ENCODE data around the gene TIPIN.
"Not testable (repeated sequence)": the region's sequence is repeated elsewhere in the genome, so short reads cannot be mapped to it uniquely, and the experiment has no call there.

TIPIN gene

GRCh38 chr15:66364944-66365528 lies 8.6 kb upstream of the TIPIN start (continued):
- TF ChIP-seq ZNF639 (tag by site-specific recombination; IDR thresholded peaks at IDR 0.05) (no peak), CTCF (tag by site-specific recombination; IDR thresholded peaks at IDR 0.05) (no peak), HOXD13 (CRISPR knock-in tag; IDR thresholded peaks at IDR 0.05; ENCODE audit: borderline replicate concordance) (no peak), ZNF140 (tag by site-specific recombination; IDR thresholded peaks at IDR 0.05) (no peak), ZIC2 (tag by site-specific recombination; IDR thresholded peaks at IDR 0.05) (no peak), ZNF785 (tag by site-specific recombination; IDR thresholded peaks at IDR 0.05) (no peak)

- Histone ChIP-seq H3K27ac (ENCODE audit: extremely low read depth, low read depth, low read length) (no peak overlapping the region), H3K9me3 (ENCODE audit: control insufficient read depth, insufficient read depth, low read depth, low read length) (no peaks in the 10 kb centered on the region), H3K4me1 (ENCODE audit: control insufficient read depth, insufficient read depth, low read length) (peaks cover 3% of the 10 kb centered on the region; the same call in 1 of the 2 replicates), H3K4me3 (ENCODE audit: low read depth, low read length) (no peak overlapping the region), H3K36me3 (ENCODE audit: control insufficient read depth in 2 of 2, insufficient read depth in 1 of 2, low read length in 2 of 2) (no peaks in the 10 kb centered on the region)
- TF ChIP-seq ZBTB17 (tag by site-specific recombination; IDR thresholded peaks at IDR 0.05): no peak
- no peak for TF ChIP-seq ZNF521 (tag by site-specific recombination; IDR thresholded peaks at IDR 0.05)
- TF ChIP-seq ZNF24 (tag by site-specific recombination; IDR thresholded peaks at IDR 0.05): no peak
- no peak for TF ChIP-seq ZNF280D (tag by site-specific recombination; IDR thresholded peaks at IDR 0.05)
- ChIA-PET POLR2A (no interaction called here), CTCF (no interaction called here)
Observed at GRCh38 chr15:66362776-66363175, 6.3 kb upstream of the TIPIN start.

- CTCF ChIA-PET; POLR2A ChIA-PET; H3K36me3 ChIP-seq (ENCODE audit: control insufficient read depth in 2 of 2, insufficient read depth in 1 of 2, low read length in 2 of 2); H3K9me3 ChIP-seq (ENCODE audit: control insufficient read depth, insufficient read depth, low read depth, low read length); H3K4me3 ChIP-seq (ENCODE audit: low read depth, low read length); H3K4me1 ChIP-seq (ENCODE audit: control insufficient read depth, insufficient read depth, low read length); H3K27ac ChIP-seq (ENCODE audit: extremely low read depth, low read depth, low read length): not testable (repeated sequence)
- peak; percentile 91 for TF ChIP-seq ZNF121 (tag by site-specific recombination; IDR thresholded peaks at IDR 0.05)
Observed at GRCh38 chr15:66361745-66362460, 5.4 kb upstream of the TIPIN start.

- CTCF ChIA-PET: interaction anchor here (0.7 kb wide), 2 partner anchors 138 to 339 kb away, joined by 3 read pairs; no protein-coding TSS in a partner anchor
- no peaks in the 10 kb centered on the region for H3K36me3 ChIP-seq (ENCODE audit: control insufficient read depth in 2 of 2, insufficient read depth in 1 of 2, low read length in 2 of 2)
- POLR2A ChIA-PET: no interaction called here
- no peak overlapping the region for H3K4me3 ChIP-seq (ENCODE audit: low read depth, low read length)
- no peak overlapping the region for H3K27ac ChIP-seq (ENCODE audit: extremely low read depth, low read depth, low read length)
- H3K9me3 ChIP-seq (ENCODE audit: control insufficient read depth, insufficient read depth, low read depth, low read length): no peaks in the 10 kb centered on the region
- H3K4me1 ChIP-seq (ENCODE audit: control insufficient read depth, insufficient read depth, low read length): peaks cover 5% of the 10 kb centered on the region; the same call in 1 of the 2 replicates
- 0 out of 2 replicates have a peak, but pooled peaks have one; percentile 27 for TF ChIP-seq PRDM6 (tag by site-specific recombination; IDR thresholded peaks at IDR 0.05)
- peak; percentile 26; the same call in 1 of the 2 replicates for TF ChIP-seq ZNF362 (tag by site-specific recombination; IDR thresholded peaks at IDR 0.05)
- 0 out of 2 replicates have a peak, but pooled peaks have one; percentile 15 for TF ChIP-seq ZEB2 (tag by site-specific recombination; IDR thresholded peaks at IDR 0.05)
- TF ChIP-seq ZNF558 (tag by site-specific recombination; IDR thresholded peaks at IDR 0.05): no peak
- TF ChIP-seq ZNF280C (tag by site-specific recombination; IDR thresholded peaks at IDR 0.05): no peak
Observed at GRCh38 chr15:66359740-66360139, 3.3 kb upstream of the TIPIN start.
